ENCODE data around the gene CCDC9B.

Gene CCDC9B

DNA sequence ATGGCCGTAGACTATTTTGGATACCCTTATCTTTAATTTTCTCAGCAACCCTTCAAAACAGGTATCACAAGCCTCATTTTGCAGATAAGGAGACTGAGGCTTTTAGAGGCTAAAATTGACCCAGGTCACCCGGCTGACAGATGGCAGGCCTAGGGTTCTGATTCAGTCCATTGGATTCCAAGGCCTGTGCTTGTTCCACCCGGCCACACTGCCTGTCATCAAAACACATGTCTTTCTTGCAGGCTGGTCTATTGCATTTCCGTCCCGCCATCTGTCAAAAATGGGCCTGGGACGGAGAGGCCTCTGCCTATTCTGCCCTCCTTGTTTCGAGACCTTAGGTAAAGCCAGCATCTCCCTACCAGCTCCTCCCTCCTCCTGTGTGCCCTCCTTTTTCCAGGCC lies 9.1 kb downstream of the CCDC9B start:
- H3K4me3 ChIP-seq (ENCODE audit: low read depth, low read length): no peak overlapping the region

DNA sequence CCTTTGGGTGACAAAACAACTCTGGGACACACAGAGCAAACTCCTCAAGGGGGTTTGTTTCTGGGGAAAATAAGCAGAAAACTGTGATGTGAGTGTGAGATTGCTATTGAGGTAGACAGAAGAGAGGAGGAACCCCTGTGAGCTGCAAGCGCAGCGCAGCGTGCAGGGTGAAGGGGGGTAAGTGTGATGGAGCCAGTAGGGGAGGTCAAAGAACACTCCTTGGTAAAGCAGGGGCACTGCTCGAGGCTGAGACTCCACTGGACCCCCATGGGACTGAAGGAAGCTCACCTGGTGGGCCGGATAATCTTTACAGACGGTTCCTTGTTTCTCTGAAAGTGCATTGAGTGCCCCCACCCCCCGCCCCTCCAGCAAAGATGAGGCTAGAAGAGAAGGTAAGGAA lies 9.7 kb downstream of the CCDC9B start:
- no peak overlapping the region for H3K4me3 ChIP-seq (ENCODE audit: low read depth, low read length)

DNA sequence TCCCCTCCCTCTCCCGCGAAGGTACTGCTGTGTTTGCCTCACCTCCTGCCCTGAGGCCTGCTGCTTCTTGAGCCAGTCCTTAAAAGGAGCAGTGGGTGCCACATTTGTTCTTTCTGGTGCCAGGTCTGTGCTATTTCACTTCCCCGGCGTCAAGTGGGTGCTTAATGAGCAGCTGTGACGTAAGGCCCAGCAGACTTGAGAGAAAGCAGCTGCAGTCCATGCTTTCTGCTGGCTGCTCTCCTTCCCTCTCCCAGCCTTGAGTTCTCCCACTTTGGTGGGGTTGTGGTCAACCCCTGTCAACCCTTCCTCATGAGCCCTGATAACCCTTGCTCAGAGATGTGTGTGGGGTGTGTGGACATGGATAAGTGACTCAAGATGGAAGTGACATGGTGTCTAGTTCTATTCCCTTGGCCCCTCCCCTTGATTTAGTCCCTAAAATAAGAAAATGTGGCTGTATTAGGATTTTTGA lies 10.3 kb downstream of the CCDC9B start:
- no peak overlapping the region for H3K4me3 ChIP-seq (ENCODE audit: low read depth, low read length)

DNA sequence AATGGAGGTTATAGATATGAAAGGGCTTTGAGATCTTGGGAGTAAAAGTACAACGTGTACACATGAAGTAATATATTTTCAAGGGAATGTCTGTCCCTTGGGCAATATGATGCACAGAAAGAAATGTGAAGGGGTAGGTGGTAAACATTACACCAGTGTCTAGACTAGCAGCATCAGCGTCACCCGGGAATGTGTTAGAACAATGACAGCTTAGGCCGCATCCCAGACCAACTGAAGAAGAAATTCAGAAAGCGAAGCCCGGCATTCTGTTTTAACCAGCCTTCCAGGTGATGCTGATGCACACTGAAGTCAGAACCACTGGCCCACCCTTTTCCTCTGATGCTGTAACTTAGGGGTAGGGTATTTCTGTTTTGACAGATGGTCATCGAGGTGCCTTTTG lies 10.9 kb downstream of the CCDC9B start:
- H3K4me3 ChIP-seq (ENCODE audit: low read depth, low read length): no peak overlapping the region

DNA sequence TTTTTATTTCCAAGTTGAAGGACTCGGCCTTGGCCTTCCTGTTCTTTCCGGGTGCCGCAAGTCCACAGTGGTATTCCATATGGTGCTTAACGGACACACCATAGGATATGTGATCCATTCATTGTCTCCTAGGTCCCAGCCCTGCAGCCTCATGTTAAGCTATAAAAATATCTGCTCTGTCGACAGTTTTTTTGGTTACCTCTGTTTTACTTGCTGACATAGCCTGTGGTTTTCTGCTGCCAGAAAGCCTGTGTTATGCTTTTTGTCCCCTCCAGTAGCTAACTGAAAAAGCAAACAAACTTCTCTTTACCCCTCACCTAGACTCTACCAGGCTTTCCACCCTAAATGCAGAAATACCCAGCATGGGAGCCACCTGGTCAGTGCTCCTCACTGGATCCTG lies 12.0 kb downstream of the CCDC9B start:
- H3K4me3 ChIP-seq (ENCODE audit: low read depth, low read length): no peak overlapping the region

DNA sequence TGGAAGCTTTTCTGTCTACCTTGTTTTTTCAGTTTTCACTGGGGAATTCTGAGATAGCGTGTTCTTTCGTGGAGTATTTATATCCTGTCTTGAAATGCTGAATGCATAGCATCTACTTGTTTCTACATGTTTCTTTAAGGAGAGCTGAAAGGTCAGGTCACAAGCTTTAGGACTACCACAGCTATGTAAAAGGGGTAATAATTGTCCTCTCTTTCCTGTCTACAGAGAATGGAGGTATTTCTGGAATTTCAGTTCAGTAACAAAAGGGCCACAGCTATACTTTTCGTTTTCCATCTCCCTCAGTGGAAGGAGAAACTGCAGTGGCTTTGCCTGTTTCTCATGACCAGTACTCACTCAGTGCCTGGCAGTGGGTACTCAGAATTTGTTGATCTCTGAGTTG lies 12.6 kb downstream of the CCDC9B start:
- H3K4me3 ChIP-seq (ENCODE audit: low read depth, low read length): no peak overlapping the region

DNA sequence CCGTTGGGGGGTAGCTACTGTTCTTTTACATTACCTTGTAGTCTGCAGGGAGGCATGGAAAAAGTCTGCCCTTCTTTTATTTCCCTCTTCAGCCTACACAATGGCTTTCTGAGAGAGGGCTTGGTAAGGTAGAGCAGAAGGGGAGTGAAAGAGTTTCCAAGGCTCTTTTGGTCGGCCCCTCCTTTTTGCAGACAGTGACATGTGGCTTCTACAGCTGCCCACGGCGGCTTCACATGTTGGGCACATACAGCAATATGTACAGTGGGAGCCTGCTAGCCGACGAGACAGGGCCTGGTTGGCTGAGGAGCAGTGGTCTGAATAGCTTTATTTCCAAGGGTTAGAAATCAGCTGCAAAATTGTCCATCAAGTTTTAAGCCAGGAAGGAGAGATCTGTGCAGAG lies 13.3 kb downstream of the CCDC9B start:
- no peak overlapping the region for H3K4me3 ChIP-seq (ENCODE audit: low read depth, low read length)

DNA sequence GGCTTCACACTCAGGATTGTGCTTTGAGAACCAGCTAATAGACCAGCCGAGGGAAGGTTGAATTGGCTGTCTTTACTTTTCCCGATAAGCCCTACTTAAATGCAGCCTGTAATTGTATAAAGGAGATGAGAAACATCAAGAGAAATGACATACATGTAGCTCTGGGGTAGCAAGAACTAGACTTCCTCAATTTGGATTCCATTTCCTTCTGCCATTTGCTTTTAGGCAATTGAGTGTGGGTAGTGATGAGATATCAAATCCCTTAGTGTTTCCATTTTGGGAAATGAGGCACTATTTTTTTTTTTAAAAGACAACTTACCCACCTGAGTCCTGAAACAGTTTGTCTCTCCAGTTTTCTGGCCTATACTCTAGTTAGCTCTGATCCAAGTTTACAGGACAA lies 15.0 kb downstream of the CCDC9B start:
- H3K4me3 ChIP-seq (ENCODE audit: low read depth, low read length): no peak overlapping the region

DNA sequence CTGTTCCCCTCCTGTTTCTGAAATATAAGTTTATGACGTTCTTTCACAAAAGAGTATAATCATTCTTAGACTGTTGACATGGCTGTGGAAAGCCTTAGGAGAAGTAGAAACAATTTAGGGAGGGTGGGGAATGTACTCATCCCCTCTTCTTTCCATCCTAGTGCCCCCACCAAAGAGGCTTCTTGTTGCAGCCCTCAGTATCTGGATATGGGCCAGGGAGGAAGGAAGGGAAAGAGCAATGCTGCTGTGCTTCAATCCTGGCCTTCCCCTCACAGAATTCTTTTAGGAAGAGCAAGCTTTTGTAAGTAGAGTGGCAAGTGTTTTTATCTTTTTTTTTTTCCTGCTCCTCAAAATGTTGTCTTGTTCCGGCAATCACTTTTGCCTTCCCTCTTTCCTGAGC lies 15.6 kb downstream of the CCDC9B start:
- H3K4me3 ChIP-seq (ENCODE audit: low read depth, low read length): no peak overlapping the region

DNA sequence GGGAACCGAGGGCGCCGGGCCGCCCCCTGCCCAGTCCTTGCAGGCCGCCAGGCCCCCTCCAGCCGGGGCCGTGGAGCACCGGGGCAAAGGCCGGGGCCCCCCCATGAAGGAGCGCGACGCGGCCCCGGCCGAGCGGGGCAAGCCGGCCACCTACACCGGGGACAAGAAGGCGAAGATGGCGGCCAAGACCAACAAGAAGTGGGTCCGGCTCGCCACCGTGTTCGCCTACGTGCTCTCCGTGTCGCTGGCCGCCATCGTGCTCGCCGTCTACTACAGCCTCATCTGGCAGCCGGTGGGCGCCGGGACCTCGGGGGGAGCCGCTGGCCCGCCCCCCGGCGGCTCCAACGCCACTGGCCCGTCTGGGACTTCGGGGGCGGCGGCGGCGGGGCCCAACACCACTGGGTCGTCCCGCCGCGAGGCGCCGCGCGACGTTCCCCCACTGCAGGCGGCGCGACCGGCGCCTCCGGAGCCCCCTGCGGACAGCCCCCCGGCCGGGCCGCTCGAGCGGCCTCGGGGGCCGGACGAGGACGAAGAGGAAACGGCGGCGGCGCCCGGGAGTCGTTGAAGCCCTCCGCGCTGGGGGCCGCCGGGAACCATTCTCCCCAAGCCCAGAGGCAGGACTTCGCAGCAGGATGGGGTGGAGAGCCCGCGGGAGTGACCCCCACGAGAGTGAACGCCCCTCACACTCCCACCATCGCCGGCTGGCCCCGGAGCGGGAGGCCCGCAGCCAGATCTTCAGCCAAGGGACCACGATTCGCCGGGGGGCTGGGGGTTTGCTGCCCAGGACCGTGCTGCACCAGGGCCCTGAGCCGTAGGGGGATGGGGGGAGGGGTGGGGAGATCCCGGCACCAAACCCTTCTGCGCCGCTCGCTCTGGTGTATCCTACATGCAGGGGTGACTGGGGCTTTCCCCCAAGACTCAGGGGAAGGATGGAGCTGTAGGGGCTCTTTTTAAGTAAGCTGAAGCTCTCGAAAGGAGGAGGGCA lies 16.5 kb downstream of the CCDC9B start:
- H3K4me3 ChIP-seq (ENCODE audit: low read depth, low read length): peak overlapping the region; percentile 53

DNA sequence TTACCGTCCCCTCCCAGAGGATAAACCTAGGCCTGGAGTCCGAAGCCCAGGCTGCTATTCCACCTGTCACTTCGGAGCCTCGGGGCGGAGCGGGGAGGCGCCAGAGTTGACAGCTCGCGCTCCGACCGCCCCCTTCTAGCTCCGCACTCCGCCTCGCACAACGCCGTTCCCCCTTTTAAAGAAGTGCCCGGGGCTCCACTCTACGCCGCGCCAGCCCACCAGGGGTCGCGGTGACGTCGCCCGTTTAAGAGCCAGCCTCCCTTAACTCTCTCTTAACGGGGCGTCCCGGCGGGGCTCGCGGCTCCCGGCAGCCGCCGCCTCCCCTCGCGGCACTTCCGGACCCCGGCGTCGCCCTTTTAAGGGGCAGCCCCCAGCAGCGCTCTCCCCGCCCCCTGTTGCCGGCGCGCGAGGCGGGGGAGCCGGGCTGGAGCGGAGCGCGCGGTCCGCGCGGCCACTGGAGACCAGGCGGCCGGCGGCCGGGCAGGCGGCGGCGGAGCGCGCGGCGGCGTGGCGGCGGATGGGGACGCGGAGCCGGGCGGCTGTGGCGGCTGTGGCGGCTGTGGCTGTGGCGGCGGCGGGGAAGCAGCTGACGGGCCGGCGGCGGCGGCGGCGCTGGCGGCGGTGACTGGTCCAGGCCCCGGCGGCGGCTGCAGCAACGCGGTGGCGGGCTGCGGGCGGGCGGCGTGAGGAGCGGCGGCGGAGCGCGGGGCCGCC lies 17.3 kb downstream of the CCDC9B start, which contains the start of gene INAFM2:
TSS of gene INAFM2 (plus strand) at position 454 of the 714 bp plus-strand sequence. CDS start 364 bp downstream, outside the sequence.
- peak within 1 kb of the TSS; percentile 53 for H3K4me3 ChIP-seq (ENCODE audit: low read depth, low read length)

DNA sequence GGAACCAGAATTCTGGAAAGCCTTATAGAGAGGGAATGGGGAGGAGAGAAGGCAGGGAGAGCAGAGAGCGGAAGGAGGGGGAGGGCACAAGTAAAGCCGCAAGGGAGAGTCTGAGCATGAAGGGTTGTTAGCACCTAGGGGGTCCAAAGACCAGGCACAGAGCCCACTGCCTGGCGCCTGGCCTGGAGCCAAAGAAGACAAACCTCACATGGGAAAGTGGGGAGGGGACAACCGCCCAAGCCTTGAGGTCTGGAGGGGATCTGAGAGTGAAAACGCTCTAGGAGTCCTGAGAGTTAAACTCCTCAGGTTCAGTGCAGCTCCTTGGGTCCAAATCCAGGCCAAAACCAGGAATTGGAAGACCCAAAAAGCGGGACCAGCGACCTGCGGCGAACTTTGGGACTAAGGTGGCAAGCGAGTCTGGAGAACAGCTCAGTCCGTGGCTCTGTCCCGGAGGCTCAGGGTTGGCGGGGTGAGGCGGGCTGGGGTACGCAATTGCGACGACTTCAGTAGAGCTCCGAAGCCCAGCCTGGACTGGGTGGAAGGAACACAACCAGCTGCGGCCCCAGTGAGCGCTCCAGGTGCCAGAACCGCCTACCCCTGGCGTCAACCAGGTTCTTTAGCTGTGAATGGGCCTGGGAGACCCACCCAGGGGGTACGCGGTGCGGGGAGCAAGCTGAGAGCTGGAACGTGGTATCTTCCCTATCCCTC lies 18.1 kb downstream of the CCDC9B start:
- H3K4me3 ChIP-seq (ENCODE audit: low read depth, low read length): peak overlapping the region; percentile 17

DNA sequence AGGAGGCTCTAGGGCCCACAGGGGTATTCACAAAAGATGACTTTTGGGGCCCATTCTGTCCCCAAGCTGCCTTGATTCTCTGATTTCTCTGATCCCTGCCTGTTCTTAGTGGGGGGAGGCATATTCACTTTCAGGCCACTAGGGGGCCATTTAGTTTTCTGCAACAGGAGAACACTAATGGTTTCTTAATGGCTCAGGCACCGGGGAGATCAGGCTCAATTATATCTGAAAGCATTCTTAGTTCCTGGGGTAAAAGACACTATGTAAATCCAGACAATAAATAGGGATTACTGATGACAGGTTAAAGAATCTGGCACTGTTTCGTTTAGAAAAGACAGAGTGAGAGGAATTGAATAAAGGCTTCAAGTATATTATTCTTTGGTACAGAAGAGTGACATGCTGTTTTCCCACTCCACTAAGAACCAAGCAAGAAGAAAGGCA lies 19.8 kb downstream of the CCDC9B start:
- H3K4me3 ChIP-seq (ENCODE audit: low read depth, low read length): no peak overlapping the region

DNA sequence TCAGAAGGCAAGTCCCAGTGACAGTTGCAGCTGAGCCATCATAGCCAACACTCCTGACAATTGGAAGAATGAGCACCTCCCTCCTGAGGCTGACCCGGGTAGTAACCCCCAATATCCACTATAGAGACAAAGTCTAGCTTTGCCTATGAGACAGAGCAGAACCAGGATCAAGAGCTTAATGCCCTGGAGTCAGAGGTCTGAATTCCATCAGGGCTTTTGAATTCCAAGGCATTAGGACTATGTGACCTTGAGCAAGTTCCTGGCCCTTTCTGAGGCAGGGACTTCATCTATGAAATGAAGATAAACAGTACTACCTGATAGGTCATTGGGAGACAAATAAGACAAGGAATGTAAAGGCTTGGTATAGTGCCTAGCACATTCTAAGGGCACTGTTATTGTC lies 20.3 kb downstream of the CCDC9B start:
- H3K4me3 ChIP-seq (ENCODE audit: low read depth, low read length): no peak overlapping the region

DNA sequence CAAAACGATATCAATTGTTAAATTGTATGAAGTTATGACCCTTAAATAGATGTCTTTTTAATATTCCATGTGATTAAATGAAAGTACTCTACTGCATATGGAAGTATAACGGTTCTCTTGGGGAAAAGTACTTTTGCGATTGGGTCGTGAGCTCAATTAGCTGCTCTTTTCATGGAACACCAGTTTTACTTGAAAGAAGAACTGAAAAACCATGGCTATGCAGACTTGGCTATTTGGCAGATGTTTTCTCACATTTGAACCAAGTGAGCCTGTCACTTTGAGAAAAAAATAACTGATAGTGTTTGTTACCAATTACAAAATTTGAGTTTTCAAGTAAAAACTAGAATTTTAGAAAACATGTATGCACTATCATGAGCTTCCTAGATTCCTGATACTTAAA lies 23.2 kb downstream of the CCDC9B start:
- H3K4me3 ChIP-seq (ENCODE audit: low read depth, low read length): no peak overlapping the region

DNA sequence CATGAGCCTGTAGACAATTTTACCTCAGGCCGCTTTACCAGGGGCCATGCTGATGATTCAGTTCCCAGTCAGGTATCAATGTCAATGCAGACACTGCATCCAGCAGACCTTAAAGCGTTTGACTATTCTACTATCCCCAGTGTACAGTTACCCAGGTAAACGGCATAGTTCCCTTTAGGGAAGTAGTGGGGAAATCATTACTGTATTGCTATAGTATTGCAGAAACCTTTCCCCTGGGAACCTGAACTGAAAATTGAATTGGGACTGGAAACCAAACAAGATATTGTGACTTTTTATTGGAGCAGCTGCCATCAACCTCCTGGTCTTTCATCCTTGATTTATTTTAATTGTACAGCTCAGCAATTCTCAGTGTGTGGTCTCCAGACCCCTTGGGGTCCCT lies 23.8 kb downstream of the CCDC9B start:
- no peak overlapping the region for H3K4me3 ChIP-seq (ENCODE audit: low read depth, low read length)

DNA sequence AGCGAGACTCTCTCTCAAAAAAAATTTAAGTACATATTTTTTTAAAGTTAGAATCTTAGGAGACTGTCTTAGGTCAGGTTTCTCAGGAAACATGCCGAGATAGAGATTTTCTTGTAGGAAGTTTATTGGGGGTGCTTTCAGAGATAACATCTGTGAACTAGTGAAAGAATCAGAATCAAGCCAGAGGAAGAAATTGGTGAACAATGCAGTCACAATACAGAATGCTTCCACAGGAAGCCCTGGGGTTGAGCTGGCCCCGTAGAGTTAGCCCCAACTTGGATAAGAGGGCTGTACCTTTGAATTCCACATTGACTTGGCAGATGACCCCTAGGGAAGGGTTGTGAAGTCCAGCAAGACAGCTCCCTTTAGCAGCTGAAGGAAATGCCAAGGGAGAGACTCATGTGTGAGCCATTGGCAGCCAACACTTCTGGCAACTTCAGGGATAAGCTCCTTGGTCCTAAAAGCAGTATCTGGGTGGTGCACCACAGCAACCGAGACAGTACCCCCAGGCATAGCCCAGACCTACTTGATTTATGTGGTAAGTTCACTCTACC lies 25.9 kb downstream of the CCDC9B start:
- H3K4me3 ChIP-seq (ENCODE audit: low read depth, low read length): no peak overlapping the region

DNA sequence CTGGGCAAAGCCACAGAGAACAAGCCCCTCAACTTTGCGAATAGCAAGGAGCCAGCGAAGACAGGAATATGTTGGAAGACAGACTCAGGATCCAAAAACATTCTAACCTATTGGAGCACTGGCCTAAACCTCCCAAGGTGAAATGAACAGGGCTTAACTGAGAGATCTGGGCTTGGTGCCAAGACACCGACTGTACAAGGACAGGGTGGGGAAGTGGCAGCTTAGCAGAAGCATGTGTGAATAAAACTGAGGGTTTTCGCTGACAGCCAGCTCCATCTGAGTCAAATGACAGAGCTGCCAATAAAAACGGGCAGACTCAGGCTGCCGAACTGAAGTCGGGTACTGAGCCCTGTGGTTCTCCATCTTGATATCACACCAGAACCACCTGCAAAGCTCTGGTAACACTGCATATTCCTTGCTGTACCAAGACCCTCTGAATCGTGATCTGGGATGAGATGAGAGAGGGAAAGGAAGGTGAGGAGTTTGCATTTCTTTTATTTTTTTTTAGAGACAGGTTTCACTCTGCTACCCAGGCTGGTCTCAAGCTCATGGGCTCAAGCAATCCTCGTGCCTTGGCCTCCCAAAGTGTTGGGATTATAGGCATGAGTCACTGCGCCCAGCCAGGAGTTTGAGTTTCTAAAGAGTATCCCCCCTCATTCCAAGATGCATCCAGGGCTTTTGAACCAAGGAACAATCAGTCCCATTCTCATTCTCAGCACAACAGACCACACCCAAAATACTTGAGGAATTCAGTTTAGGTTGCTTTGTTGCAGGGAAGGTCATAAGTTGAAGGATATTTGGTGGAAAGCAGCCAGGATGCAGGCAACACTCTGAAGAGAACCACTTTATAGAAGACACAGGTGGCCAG lies 27.0 kb downstream of the CCDC9B start:
- no peak overlapping the region for H3K4me3 ChIP-seq (ENCODE audit: low read depth, low read length)

DNA sequence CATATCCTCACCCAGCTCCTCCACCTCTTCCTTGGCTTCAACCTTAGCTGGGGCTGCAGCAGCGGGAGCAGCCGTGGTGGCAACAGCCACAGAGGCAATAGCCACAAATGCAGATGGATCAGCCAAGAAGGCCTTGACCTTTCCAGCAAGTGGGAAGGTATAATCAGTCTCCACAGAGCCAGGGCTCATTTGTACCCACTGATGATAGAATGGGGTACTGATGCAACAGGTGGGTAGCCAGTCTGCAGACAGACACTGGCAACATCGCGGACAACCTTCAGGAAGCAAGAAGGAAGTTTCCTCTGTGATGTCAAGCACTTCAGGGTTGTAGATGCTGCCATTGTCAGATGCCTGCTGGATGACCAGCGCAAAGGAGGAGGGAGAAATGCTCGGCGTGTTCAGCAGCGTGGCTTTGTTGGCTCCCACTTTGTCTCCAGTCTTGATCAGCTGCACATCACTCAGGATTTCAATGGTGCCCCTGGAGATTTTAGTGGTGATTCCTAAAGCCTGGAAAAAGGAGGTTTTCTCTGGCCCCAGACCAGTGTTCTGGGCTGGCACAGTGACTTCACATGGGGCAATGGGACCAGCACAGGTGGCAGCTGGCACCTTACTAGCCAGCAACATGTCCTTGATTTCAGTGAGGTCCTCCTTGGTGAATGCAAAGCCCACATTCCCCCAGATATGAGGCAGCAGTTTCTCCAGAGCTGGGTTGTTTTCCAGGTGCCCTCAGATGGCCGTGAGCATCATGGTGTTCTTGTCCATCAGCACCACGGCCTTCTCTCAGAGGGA lies 28.2 kb downstream of the CCDC9B start:
- no peak overlapping the region for H3K4me3 ChIP-seq (ENCODE audit: low read depth, low read length)
